Fibroblast of peridontal ligament (primary cell): ENCODE results near the gene AUTS2.
A peak's percentile ranks its signal among the peaks of the same experiment; 100 is the strongest.

Experiments
- DNase-seq: peaks from one replicate; pipeline ENCODE4 v3.0.0-alpha.2; 2010; ENCODE audit errors: extremely low read depth

Gene AUTS2

GRCh38 chr7:70738151-70738885 is 1140.0 kb downstream of the AUTS2 start:
- peak; percentile 16 for DNase-seq

- no peak for DNase-seq
These were observed 1141.5 kb downstream of the AUTS2 start for GRCh38 chr7:70739646-70740210.

GRCh38 chr7:70741666-70742065 is 1143.4 kb downstream of the AUTS2 start:
- DNase-seq = no peak

GRCh38 chr7:70743531-70744325 is 1145.5 kb downstream of the AUTS2 start:
- DNase-seq = no peak

GRCh38 chr7:70744492-70744891 is 1146.2 kb downstream of the AUTS2 start:
- no peak for DNase-seq

GRCh38 chr7:70749831-70750230 is 1151.6 kb downstream of the AUTS2 start:
- no peak for DNase-seq

GRCh38 chr7:70751895-70752294 is 1153.6 kb downstream of the AUTS2 start:
- no peak for DNase-seq

GRCh38 chr7:70752794-70753241 is 1154.5 kb downstream of the AUTS2 start:
- DNase-seq = peak; percentile 63

GRCh38 chr7:70756789-70757188 is 1158.5 kb downstream of the AUTS2 start:
- DNase-seq = no peak

- DNase-seq = peak; percentile 10
These were observed 1160.4 kb downstream of the AUTS2 start for GRCh38 chr7:70758646-70759045.

- DNase-seq = no peak
These were observed 1161.4 kb downstream of the AUTS2 start for GRCh38 chr7:70759674-70760073.

- DNase-seq = no peak
These were observed 1163.5 kb downstream of the AUTS2 start for GRCh38 chr7:70761711-70762328.

- DNase-seq = no peak
These were observed 1164.4 kb downstream of the AUTS2 start for GRCh38 chr7:70762696-70763095.

- peak; percentile 58 for DNase-seq
These were observed 1165.9 kb downstream of the AUTS2 start for GRCh38 chr7:70763961-70764691.

GRCh38 chr7:70764701-70765208 is 1166.5 kb downstream of the AUTS2 start:
- DNase-seq = no peak

- DNase-seq = no peak
These were observed 1167.4 kb downstream of the AUTS2 start for GRCh38 chr7:70765651-70766050.

GRCh38 chr7:70766109-70766508 is 1167.8 kb downstream of the AUTS2 start:
- no peak for DNase-seq

- no peak for DNase-seq
These were observed 1168.4 kb downstream of the AUTS2 start for GRCh38 chr7:70766694-70767093.

- no peak for DNase-seq
These were observed 1171.9 kb downstream of the AUTS2 start for GRCh38 chr7:70770154-70770553.

- no peak for DNase-seq
These were observed 1173.2 kb downstream of the AUTS2 start for GRCh38 chr7:70771451-70771850.

- DNase-seq = no peak
These were observed 1174.6 kb downstream of the AUTS2 start for GRCh38 chr7:70772891-70773290.
